Measurements from ENCODE around the gene LYSMD1.

The LYSMD1 gene

DNA sequence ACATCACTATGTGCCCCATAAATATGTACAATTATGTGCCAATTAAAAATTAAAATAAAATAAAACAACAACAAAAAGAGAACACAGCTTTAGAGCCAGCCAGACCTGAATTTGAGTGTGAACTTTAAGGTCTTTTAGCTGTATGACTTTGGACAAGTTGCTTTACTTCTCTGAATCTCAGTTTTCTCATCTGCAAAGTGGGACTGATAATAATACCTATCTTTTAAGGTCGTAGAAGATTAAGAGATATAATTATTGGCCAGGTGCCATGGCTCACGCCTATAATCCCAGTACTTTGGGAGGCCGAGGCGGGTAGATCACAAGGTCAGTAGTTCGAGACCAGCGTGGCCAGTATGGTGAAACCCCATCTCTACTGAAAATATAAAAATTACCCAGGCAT is 27.6 kb upstream of the LYSMD1 start:
- TF ChIP-seq FOXP2 (optimal IDR thresholded peaks at IDR 0.05; ENCODE audit: borderline replicate concordance, extremely low read depth, extremely low read length, insufficient read depth) (no peak), TAF1 (IDR thresholded peaks at IDR 0.05; ENCODE audit: borderline replicate concordance, insufficient read depth, low read length) (no peak), POLR2AphosphoS5 (IDR thresholded peaks at IDR 0.05; ENCODE audit: low read depth, low read length) (no peak), SIN3A (IDR thresholded peaks at IDR 0.05; ENCODE audit: borderline replicate concordance, insufficient read depth, low read length) (no peak)
- TF ChIP-seq, protein P1, sequence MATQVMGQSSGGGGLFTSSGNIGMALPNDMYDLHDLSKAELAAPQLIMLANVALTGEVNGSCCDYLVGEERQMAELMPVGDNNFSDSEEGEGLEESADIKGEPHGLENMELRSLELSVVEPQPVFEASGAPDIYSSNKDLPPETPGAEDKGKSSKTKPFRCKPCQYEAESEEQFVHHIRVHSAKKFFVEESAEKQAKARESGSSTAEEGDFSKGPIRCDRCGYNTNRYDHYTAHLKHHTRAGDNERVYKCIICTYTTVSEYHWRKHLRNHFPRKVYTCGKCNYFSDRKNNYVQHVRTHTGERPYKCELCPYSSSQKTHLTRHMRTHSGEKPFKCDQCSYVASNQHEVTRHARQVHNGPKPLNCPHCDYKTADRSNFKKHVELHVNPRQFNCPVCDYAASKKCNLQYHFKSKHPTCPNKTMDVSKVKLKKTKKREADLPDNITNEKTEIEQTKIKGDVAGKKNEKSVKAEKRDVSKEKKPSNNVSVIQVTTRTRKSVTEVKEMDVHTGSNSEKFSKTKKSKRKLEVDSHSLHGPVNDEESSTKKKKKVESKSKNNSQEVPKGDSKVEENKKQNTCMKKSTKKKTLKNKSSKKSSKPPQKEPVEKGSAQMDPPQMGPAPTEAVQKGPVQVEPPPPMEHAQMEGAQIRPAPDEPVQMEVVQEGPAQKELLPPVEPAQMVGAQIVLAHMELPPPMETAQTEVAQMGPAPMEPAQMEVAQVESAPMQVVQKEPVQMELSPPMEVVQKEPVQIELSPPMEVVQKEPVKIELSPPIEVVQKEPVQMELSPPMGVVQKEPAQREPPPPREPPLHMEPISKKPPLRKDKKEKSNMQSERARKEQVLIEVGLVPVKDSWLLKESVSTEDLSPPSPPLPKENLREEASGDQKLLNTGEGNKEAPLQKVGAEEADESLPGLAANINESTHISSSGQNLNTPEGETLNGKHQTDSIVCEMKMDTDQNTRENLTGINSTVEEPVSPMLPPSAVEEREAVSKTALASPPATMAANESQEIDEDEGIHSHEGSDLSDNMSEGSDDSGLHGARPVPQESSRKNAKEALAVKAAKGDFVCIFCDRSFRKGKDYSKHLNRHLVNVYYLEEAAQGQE (IDR thresholded peaks at IDR 0.05; ENCODE audit: insufficient read depth in 1 of 2, low read depth in 2 of 2, low read length in 2 of 2): no peak

DNA sequence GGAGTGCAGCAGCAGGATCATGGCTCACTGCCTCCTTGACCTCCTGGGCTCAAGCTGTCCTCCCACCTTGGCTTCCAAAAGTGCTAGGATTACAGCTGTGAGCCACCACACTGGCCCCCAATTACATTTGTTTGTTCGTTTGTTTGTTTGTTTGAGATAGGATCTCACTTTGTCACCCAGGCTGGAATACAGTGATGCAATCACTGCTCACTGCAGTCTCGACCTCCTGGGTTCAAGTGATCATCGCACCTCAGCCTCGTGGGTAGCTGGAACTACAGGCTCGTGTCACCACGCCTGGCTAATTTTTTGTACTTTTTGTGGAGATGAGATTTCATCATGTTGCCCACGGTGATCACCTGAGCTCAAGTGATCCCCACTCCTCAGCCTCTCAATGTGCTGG is 26.3 kb upstream of the LYSMD1 start:
- TF ChIP-seq POLR2AphosphoS5 (IDR thresholded peaks at IDR 0.05; ENCODE audit: low read depth, low read length) (no peak), FOXP2 (optimal IDR thresholded peaks at IDR 0.05; ENCODE audit: borderline replicate concordance, extremely low read depth, extremely low read length, insufficient read depth) (no peak)

DNA sequence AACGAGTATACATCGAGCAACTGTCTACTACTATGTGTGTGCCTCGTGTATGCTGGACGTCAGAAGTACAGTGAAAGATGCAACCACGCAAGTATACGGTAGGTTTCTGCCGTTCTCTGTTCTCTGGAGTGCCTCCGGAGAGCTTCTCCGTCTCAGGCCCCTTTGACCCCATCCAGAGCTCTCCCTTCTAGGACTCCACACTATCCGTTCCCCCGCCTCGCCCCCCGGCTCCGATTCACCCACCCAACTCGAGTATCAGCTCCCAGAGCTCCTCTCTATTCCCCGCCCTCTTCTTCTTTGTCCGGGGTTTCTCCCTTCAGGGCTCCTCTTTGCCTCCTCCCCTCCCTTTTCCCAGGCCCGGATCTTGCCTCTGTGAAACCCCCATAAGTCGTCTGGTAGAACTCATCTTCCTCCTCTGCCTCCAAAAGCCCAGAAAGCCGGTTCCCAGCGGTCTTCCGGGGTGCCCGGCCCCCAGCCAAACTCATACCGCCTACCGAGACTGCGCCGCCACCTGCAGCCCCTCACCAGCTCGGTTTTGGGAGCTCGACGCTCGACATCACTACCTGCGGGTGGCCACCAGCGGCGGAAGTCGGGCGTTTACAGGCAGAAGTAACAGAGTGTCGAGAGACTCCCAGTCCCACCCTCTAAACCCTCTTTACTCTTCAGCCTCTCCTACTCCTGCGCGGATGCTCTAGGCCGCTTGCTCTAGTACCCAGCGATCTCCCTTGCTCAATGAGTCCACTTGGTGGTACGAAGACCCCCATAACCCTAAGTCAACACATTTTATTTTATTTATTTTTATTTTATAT is 24.1 kb upstream of the LYSMD1 start, which contains the start of gene VPS72:
TSS of gene VPS72 (minus strand) at position 561 of the 809 bp plus-strand sequence. CDS start at position 485, 76 bp downstream.
- TF ChIP-seq SIN3A (IDR thresholded peaks at IDR 0.05; ENCODE audit: borderline replicate concordance, insufficient read depth, low read length): peak; percentile 89; the same call in 1 of the 2 replicates
- TF ChIP-seq, protein P1 (IDR thresholded peaks at IDR 0.05; ENCODE audit: insufficient read depth in 1 of 2, low read depth in 2 of 2, low read length in 2 of 2): peak; percentile 41 to 47; a peak in 2 of 4 replicates
- peak; percentile 51 for TF ChIP-seq FOXP2 (optimal IDR thresholded peaks at IDR 0.05; ENCODE audit: borderline replicate concordance, extremely low read depth, extremely low read length, insufficient read depth)
- TF ChIP-seq TAF1 (IDR thresholded peaks at IDR 0.05; ENCODE audit: borderline replicate concordance, insufficient read depth, low read length): peak; percentile 98
- peak; percentile 97 for TF ChIP-seq POLR2AphosphoS5 (IDR thresholded peaks at IDR 0.05; ENCODE audit: low read depth, low read length)

DNA sequence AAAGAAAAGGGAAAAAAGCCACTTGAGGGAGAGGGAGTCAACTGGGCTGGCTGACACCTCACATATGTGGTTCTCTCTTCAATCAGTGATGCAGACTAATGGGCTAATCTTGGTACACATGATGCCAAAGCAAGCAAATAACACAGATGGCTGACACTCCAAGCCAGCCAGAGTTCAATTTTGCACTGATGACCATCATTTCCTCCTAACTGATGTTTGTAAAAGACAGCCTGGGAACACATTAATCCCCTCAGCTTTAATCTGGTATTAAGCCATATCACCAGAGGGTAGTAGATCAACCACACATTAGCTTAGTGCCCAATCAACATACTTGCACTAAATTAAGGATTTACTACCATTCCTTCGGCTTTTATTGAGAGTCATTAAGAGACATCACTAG is 21.5 kb upstream of the LYSMD1 start:
- TF ChIP-seq FOXP2 (optimal IDR thresholded peaks at IDR 0.05; ENCODE audit: borderline replicate concordance, extremely low read depth, extremely low read length, insufficient read depth) (no peak), SIN3A (IDR thresholded peaks at IDR 0.05; ENCODE audit: borderline replicate concordance, insufficient read depth, low read length) (no peak), POLR2AphosphoS5 (IDR thresholded peaks at IDR 0.05; ENCODE audit: low read depth, low read length) (no peak), TAF1 (IDR thresholded peaks at IDR 0.05; ENCODE audit: borderline replicate concordance, insufficient read depth, low read length) (no peak)

DNA sequence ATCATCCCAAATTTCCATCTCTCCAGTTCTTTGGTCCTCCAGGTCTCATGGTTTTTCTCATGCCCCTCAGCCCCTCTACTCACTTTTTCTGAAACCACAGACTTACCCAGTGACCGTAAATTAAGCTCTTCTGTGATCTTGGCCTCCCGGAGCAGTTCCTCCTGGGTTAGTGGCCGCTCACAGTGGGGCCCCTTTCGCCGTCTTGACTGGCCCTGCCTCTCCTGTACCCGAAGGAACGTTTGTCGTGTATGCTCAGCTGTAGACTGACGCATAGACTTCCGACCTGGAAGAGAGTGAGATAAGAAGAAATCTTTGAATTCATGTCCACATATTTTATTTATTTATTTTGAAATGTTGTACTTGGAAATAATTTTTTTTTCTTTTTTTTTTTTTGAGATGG is 18.5 kb upstream of the LYSMD1 start:
- TF ChIP-seq, protein P1 (IDR thresholded peaks at IDR 0.05; ENCODE audit: insufficient read depth in 1 of 2, low read depth in 2 of 2, low read length in 2 of 2): no peak

DNA sequence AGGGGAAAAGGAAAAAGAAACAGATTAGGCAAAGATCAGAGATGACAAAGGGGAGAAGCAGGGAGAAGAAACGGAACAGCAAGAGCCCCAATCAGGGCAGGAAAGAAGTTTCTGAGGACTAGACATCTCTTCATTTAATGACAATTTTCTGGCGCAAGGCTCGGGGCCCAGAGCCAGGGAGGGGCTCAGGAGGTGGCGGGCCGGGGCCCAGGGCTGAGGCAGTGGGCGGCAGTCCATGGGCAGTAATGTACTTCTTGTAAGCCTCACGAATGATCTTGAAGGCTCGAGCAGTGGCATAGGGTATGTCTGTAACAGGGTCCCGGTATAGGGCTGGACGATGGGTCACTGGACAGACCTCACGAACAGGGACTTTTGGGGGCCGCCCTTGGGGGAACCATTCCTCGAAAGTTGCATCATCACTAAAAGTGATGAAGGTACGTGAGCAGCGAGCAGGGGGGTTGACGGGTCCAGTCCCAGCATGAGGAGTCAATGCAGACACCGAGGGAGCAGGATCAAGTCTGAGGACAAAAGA is 10.9 kb upstream of the LYSMD1 start:
- no peak for TF ChIP-seq POLR2AphosphoS5 (IDR thresholded peaks at IDR 0.05; ENCODE audit: low read depth, low read length)
- no peak for TF ChIP-seq TAF1 (IDR thresholded peaks at IDR 0.05; ENCODE audit: borderline replicate concordance, insufficient read depth, low read length)
- TF ChIP-seq SIN3A (IDR thresholded peaks at IDR 0.05; ENCODE audit: borderline replicate concordance, insufficient read depth, low read length): no peak
- TF ChIP-seq FOXP2 (optimal IDR thresholded peaks at IDR 0.05; ENCODE audit: borderline replicate concordance, extremely low read depth, extremely low read length, insufficient read depth): no peak
- TF ChIP-seq, protein P1 (IDR thresholded peaks at IDR 0.05; ENCODE audit: insufficient read depth in 1 of 2, low read depth in 2 of 2, low read length in 2 of 2): no peak
